Kidney (tissue), 14 donors: ENCODE measurements around the gene POMT1. TPM values are rescaled to one million over a fixed set of nuclear protein-coding genes. Genes with fewer than 3 reads are reported as not detected.

Experiments used
- DNase-seq, 5 donors: peaks; one replicate each; pipeline ENCODE4 v3.0.0-alpha.2; 2013 to 2020
- FAIRE-seq: peaks from 2 replicates; lab custom pipeline; 2012; peaks lifted over from hg19 to GRCh38; lab: Jason Lieb, UNC
- H3K27ac ChIP-seq, 2 donors: one replicate each; pipeline ENCODE4 v1.7.0; 2013; ENCODE audit warnings: low read depth in 2 of 2, low read length in 2 of 2, inconsistent platforms in 1 of 2
- H3K27me3 ChIP-seq: one replicate; pipeline ENCODE4 v1.7.1; 2013; ENCODE audit warnings: low read length, inconsistent platforms; ENCODE audit not compliant: control insufficient read depth, insufficient read depth
- H3K36me3 ChIP-seq, 3 donors: one replicate each; pipeline versions ENCODE4 v1.7.0 to v1.7.1; 2013; ENCODE audit warnings: low read length in 3 of 3, control low read depth in 1 of 3, inconsistent platforms in 1 of 3; ENCODE audit not compliant: insufficient read depth in 3 of 3, control insufficient read depth in 2 of 3
- H3K4me1 ChIP-seq, 3 donors: one replicate each; pipeline versions ENCODE4 v1.7.0 to v1.7.1; 2013; ENCODE audit warnings: low read length in 3 of 3, inconsistent platforms in 1 of 3, low read depth in 1 of 3; ENCODE audit not compliant: control insufficient read depth in 2 of 3, insufficient read depth in 2 of 3
- H3K4me3 ChIP-seq, 3 donors: one replicate each; pipeline versions ENCODE4 v1.7.0 to v1.8.1; 2013; ENCODE audit warnings: low read length in 3 of 3, control low read depth in 1 of 3, inconsistent platforms in 1 of 3
- H3K9ac ChIP-seq, 3 donors: one replicate each; pipeline versions ENCODE4 v1.7.0 to v1.7.1; 2013; ENCODE audit warnings: low read length in 3 of 3, control low read depth in 1 of 3, inconsistent platforms in 1 of 3
- H3K9me3 ChIP-seq, 3 donors: one replicate each; pipeline versions ENCODE4 v1.7.0 to v1.7.1; 2013; ENCODE audit warnings: low read length in 3 of 3, control low read depth in 1 of 3, inconsistent platforms in 1 of 3; ENCODE audit not compliant: control insufficient read depth in 2 of 3, insufficient read depth in 1 of 3
- intact Hi-C: fragments of 100-400 bp; cut with DNase I; formaldehyde crosslinking; loops from one replicate; pipeline ENCODE4 v1.11.1; 2022
- polyA plus RNA-seq: library from polyadenylated mRNA; stranded (reverse); fragments of 350-450 nt; fragmentation: Illumina TruSeq; extraction: RNeasy Lipid Tissue Mini Kit (QIAGEN cat#74804); gene quantifications from one replicate; pipeline ENCODE4 v1.2.3, GENCODE V29; 2014; ENCODE audit warnings: low read depth, low replicate concordance; ENCODE audit not compliant: insufficient read depth
- total RNA-seq: library from RNA; stranded (reverse); fragmentation: NEBNext Ultra II Directional; extraction: Animal tissue kit (Norgen Biotek cat#: 25700); gene quantifications from one replicate; pipeline ENCODE4 v1.2.1, GENCODE V29; 2021
- TF ChIP-seq, protein P1 (sequence below): IDR thresholded peaks from 3 replicates; pipeline ENCODE4 v1.5.1; 2012; ENCODE audit warnings: mild to moderate bottlenecking, moderate library complexity, borderline replicate concordance; ENCODE audit not compliant: insufficient read depth; ENCODE audit errors: extremely low read depth
- donor health status: control.
- donor health status: control.
- donor health status: control.
- donor health status: control.
- donor health status: control.
- donor health status: DM: yes; HTN: yes; CAD: no.
- donor health status: Normal renal cell carcinoma (clear cell type).

POMT1 gene
- total and polyA plus RNA-seq, 2 donors from 2014 or later: 32.3 to 36.5 TPM

DNA sequence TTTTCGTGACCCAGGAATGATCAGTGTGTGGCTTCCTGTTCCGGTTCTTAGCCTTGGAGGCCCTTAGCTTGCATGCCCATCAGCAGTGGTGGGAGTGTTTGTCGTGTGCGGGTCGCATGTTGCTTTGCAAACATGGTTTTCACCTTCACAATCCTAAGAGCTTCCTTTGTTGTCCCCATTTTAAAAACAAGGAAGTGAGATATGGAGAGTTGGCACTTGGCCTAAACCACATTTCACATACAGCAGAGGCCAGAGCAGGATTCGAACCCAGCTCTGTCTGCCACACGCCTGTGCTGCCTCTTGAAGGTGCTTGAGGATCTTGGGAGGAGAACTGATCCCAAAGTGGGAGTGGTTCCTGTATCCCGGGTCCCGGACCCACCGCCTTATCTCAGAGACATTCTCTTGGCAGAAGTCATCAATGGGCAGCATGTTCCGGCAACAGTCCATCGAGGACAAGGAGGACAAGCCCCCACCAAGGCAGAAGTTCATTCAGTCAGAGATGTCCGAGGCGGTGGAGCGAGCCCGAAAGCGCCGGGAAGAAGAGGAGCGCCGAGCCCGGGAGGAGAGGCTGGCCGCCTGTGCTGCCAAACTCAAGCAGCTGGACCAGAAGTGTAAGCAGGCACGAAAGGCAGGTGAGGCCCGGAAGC, 38.2 kb upstream of the POMT1 start:
- FAIRE-seq (no peak), DNase-seq (no peak)
- Histone ChIP-seq H3K9me3 (no peaks in the 10 kb centered on the region), H3K4me1 (no peaks in the 10 kb centered on the region), H3K9ac (no peak overlapping the region), H3K4me3 (no peak overlapping the region), H3K27me3 (no peaks in the 10 kb centered on the region), H3K36me3 (peaks cover 16 to 63% (median 40%) of the 10 kb centered on the region in 3 donors), H3K27ac (no peak overlapping the region)
- TF ChIP-seq, protein P1, sequence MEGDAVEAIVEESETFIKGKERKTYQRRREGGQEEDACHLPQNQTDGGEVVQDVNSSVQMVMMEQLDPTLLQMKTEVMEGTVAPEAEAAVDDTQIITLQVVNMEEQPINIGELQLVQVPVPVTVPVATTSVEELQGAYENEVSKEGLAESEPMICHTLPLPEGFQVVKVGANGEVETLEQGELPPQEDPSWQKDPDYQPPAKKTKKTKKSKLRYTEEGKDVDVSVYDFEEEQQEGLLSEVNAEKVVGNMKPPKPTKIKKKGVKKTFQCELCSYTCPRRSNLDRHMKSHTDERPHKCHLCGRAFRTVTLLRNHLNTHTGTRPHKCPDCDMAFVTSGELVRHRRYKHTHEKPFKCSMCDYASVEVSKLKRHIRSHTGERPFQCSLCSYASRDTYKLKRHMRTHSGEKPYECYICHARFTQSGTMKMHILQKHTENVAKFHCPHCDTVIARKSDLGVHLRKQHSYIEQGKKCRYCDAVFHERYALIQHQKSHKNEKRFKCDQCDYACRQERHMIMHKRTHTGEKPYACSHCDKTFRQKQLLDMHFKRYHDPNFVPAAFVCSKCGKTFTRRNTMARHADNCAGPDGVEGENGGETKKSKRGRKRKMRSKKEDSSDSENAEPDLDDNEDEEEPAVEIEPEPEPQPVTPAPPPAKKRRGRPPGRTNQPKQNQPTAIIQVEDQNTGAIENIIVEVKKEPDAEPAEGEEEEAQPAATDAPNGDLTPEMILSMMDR: no peak
- intact Hi-C loops: no loop called here

GRCh38 chr9:131465401-131465800, 37.3 kb upstream of the POMT1 start:
- FAIRE-seq: no peak
- no peaks in the 10 kb centered on the region for H3K4me1 ChIP-seq
- H3K9ac ChIP-seq: no peak overlapping the region
- H3K4me3 ChIP-seq: no peak overlapping the region
- H3K27me3 ChIP-seq: no peaks in the 10 kb centered on the region
- intact Hi-C loops: no loop called here
- TF ChIP-seq, protein P1: no peak
- no peak for DNase-seq
- no peaks in the 10 kb centered on the region for H3K9me3 ChIP-seq
- H3K36me3 ChIP-seq: peaks cover 16 to 63% (median 48%) of the 10 kb centered on the region in 3 donors
- no peak overlapping the region for H3K27ac ChIP-seq

DNA sequence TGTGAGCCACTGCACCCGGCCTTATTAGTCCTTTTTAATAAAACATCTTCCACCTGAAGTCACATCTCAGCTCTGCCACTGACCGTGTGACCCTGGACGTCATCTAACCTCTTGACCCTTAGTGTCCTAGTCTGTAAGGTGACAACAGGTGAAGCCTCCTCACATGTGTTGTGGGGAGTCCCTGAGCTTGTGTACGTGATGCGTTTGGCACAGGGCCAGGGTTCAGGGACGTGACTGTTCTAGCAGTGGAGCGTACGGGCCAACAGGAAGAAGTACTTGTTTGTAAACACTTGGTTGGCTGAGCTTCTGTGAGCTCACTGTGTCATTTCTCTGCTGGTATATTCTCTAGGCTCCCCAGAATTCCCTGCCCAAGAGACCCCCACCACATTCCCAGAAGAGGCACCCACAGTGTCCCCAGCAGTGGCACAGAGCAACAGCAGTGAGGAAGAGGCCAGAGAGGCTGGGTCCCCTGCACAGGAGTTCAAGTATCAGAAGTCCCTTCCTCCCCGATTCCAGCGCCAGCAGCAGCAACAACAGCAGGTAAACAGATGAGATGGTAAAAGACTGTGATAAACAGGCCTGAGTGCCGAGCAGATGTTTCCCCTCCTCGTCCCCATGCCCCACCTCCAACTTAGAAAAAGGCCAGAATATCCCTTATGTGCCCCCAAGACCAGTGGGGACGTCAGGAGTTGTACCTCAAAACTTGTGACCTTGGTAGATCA, 35.3 kb upstream of the POMT1 start:
- no peak for DNase-seq
- TF ChIP-seq, protein P1: no peak

More for the DNA sequence above, 35.3 kb upstream of the POMT1 start:
- Histone ChIP-seq H3K36me3 (peaks cover 20 to 64% (median 54%) of the 10 kb centered on the region in 3 donors), H3K4me1 (no peaks in the 10 kb centered on the region), H3K9me3 (no peaks in the 10 kb centered on the region), H3K27me3 (no peaks in the 10 kb centered on the region), H3K27ac (no peak overlapping the region), H3K4me3 (no peak overlapping the region), H3K9ac (no peak overlapping the region)
- FAIRE-seq: no peak
- intact Hi-C loops: no loop called here
